Measurements from ENCODE around the gene EFEMP2.

Gene EFEMP2

DNA sequence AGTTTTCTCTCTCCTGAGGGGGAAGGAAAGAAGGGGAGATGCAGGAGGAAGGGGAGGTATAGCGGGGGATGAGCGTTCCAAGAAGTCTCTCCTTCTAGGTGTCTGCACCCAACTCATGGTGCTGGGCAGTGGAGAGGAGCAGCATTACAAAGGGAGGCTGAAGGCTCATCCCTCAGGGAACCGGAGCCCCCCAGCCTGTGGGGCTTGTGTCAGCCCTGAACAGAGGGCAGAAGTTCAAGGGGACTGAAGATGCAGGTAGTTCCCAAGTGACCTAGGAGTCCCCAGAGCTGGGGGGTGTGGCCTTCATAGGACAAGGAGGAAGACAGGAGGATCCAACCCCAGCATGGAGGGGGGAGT, 44.5 kb upstream of the EFEMP2 start:
- H3K36me3 ChIP-seq: peaks cover 17% of the 10 kb centered on the region
- peak overlapping the region; percentile 96 for H3K4me2 ChIP-seq
- H3K27ac ChIP-seq: no peak overlapping the region
- no peaks in the 10 kb centered on the region for H3K27me3 ChIP-seq
- no peak for TF ChIP-seq Cebpa-rat (IDR thresholded peaks at IDR 0.05)
- no peak overlapping the region for H3K9ac ChIP-seq
- peaks cover 37% of the 10 kb centered on the region; the same call in 1 of the 2 replicates for H4K20me1 ChIP-seq
- peaks cover 65% of the 10 kb centered on the region for H3K4me1 ChIP-seq
- H3K9me3 ChIP-seq: no peaks in the 10 kb centered on the region
- peak overlapping the region; percentile 96; the same call in 1 of the 2 replicates for H3K4me3 ChIP-seq

GRCh38 chr11:65916391-65916790, 43.8 kb upstream of the EFEMP2 start:
- peaks cover 37% of the 10 kb centered on the region; the same call in 1 of the 2 replicates for H4K20me1 ChIP-seq

DNA sequence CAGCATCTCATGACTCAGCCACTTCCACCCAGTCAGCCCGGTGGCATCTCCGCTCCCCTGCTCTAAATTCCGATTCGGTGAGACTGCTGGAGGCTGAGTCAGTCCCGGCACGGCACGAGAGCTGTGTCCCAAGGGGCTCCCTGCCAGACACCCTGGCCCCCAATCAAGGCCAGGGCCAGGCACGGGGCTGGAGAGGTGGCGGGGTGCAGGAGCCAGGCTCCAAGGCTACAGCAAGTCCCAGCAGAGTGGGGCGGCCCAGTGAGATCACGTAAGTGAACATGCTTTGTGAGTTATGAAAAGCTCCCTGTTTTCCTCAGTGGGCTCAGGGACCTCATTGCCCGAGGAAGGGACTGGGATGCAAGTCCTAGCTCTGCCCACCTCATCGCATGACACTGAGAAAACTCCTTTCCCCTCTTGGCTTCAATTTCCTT, 43.2 kb upstream of the EFEMP2 start:
- Histone ChIP-seq H3K9me3 (no peaks in the 10 kb centered on the region), H4K20me1 (peaks cover 37% of the 10 kb centered on the region; the same call in 1 of the 2 replicates), H3K4me2 (peak overlapping the region; percentile 96), H3K9ac (peak overlapping the region; percentile 42; the same call in 1 of the 2 replicates), H3K4me1 (peaks cover 72% of the 10 kb centered on the region), H3K4me3 (peak overlapping the region; percentile 35; the same call in 1 of the 2 replicates), H3K27me3 (no peaks in the 10 kb centered on the region), H3K27ac (peak overlapping the region; percentile 16), H3K36me3 (peaks cover 7% of the 10 kb centered on the region; the same call in 1 of the 2 replicates)
- no peak for TF ChIP-seq Cebpa-rat (IDR thresholded peaks at IDR 0.05)

More at GRCh38 chr11:65916391-65916790, 43.8 kb upstream of the EFEMP2 start:
- peaks cover 12% of the 10 kb centered on the region; the same call in 1 of the 2 replicates for H3K36me3 ChIP-seq
- 0 out of 2 replicates have a peak overlapping the region, but pooled peaks have one; percentile 16 for H3K27ac ChIP-seq
- no peak for TF ChIP-seq Cebpa-rat (IDR thresholded peaks at IDR 0.05)
- H3K4me1 ChIP-seq: peaks cover 71% of the 10 kb centered on the region
- no peaks in the 10 kb centered on the region for H3K27me3 ChIP-seq
- H3K9me3 ChIP-seq: no peaks in the 10 kb centered on the region
- H3K9ac ChIP-seq: 0 out of 2 replicates have a peak overlapping the region, but pooled peaks have one; percentile 42
- peak overlapping the region; percentile 96 for H3K4me2 ChIP-seq
- H3K4me3 ChIP-seq: 0 out of 2 replicates have a peak overlapping the region, but pooled peaks have one; percentile 35

DNA sequence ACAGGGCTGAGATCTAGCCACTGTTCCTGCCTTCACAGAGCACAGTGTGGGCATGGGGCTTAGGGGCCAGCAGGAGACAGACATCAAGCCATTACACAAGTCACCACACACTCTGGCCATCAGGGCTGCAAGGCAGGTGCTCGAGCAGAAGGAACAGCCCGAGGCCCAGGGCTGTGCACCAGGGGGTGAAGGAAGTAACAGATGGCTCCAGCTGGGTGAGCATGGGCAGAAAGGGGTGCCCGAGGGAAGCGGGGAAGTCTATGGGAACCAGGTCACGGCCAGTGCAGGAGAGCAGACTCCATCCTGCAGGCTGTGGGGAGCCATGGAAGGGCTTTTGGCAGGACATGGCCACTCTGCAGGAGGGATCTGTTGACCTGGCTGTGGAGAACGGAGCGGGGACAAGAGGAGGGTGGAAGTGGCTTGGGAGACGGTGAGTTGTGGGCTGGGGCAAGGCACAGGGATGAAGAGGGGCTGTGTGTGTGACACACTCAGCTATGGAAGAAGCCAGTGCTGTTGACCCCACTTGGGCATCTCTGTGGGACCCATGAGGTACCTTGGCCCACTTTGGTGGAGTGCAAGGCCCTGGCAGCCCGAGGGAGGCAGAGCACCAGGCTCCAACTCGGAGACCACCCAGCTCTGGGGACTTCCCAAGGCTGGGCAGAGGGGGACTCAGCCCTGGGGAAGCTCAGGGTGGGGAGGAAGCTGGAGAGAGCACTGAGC, 42.7 kb upstream of the EFEMP2 start:
- no peak for TF ChIP-seq Cebpa-rat (IDR thresholded peaks at IDR 0.05)
- peak overlapping the region; percentile 16 for H3K27ac ChIP-seq
- H3K9ac ChIP-seq: peak overlapping the region; percentile 42; the same call in 1 of the 2 replicates
- H3K36me3 ChIP-seq: peaks cover 6% of the 10 kb centered on the region; the same call in 1 of the 2 replicates
- H4K20me1 ChIP-seq: peaks cover 34% of the 10 kb centered on the region; the same call in 1 of the 2 replicates
- H3K27me3 ChIP-seq: no peaks in the 10 kb centered on the region
- 0 out of 2 replicates have a peak overlapping the region, but pooled peaks have one; percentile 35 for H3K4me3 ChIP-seq
- peaks cover 67% of the 10 kb centered on the region for H3K4me1 ChIP-seq
- peak overlapping the region; percentile 96 for H3K4me2 ChIP-seq
- H3K9me3 ChIP-seq: no peaks in the 10 kb centered on the region

- no peak overlapping the region for H3K27ac ChIP-seq
- H3K36me3 ChIP-seq: peaks cover 6% of the 10 kb centered on the region; the same call in 1 of the 2 replicates
- H3K4me1 ChIP-seq: peaks cover 71% of the 10 kb centered on the region
- H3K9me3 ChIP-seq: no peaks in the 10 kb centered on the region
- H3K9ac ChIP-seq: no peak overlapping the region
- H3K4me2 ChIP-seq: no peak overlapping the region
- H3K27me3 ChIP-seq: no peaks in the 10 kb centered on the region
- H4K20me1 ChIP-seq: peaks cover 29% of the 10 kb centered on the region; the same call in 1 of the 2 replicates
- no peak overlapping the region for H3K4me3 ChIP-seq
- no peak for TF ChIP-seq Cebpa-rat (IDR thresholded peaks at IDR 0.05)
Measured at GRCh38 chr11:65912845-65913244, 40.2 kb upstream of the EFEMP2 start.

DNA sequence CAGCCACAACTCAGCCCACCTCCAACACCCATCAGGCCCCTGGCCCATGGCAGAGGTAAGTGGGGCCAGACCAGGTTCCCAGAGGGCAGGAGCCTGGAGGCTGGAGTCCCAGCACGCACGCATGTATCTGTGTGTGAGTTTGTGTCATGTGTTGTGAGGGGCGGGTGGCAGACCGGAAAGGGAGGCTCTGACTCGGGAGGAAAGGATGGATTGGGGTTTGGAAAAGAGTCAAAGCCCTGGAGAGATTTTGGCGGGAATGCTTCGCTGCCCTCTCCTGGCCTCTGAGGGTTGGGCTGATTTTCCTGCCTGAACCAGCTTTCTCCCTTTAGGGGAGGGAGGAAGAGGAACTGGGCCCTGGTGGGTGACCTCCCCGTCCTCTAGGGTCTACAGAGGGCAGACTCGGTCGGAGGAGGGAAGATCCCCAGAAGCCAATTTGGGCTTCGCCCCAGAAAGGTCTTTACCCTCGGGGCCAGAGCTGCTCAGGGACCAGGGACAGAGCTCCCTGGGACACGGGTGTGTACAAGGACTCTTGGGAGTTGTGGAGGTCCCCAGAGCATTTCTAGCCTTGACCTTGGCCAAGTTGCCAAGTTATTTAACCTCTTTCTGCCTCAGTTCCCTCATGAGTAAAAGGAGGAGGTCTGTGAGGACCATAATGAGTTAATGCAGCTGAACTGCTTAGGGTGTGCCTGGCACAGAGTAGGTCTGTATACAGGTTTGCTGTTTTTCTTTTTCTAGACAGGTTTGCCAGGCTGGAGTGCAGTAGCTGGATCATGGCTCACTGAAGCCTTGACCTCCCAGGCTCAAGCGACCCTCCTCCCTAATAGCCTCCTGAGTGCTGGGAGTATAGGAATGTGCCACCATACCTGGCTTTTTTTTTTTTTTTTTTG, 39.3 kb upstream of the EFEMP2 start:
- H3K4me1 ChIP-seq: peaks cover 62% of the 10 kb centered on the region
- H3K27ac ChIP-seq: 0 out of 2 replicates have a peak overlapping the region, but pooled peaks have one; percentile 27
- no peaks in the 10 kb centered on the region for H3K27me3 ChIP-seq
- H3K4me2 ChIP-seq: peak overlapping the region; percentile 66
- H4K20me1 ChIP-seq: peaks cover 20% of the 10 kb centered on the region; the same call in 1 of the 2 replicates
- TF ChIP-seq Cebpa-rat (IDR thresholded peaks at IDR 0.05): no peak
- H3K4me3 ChIP-seq: no peak overlapping the region
- H3K36me3 ChIP-seq: no peaks in the 10 kb centered on the region
- no peak overlapping the region for H3K9ac ChIP-seq
- H3K9me3 ChIP-seq: no peaks in the 10 kb centered on the region

DNA sequence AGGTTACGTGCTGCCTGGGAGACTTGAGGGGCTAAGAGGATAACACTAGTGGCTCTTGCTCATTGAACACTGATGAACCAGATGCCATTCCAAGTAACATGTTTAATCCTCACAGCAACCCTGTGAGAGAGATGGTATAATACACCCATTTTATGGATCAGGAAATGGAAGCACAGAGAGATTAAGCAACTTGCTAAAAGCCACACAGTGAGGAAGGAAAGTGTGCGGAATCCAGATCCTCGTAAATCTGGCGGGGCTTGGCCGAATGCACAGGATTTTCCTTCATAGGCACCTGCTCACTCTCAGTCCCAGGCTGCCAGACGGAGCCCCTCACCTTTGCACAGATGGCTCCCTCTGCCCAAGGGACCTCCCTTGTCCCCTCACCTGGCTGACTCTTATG, 35.3 kb upstream of the EFEMP2 start:
- Histone ChIP-seq H3K36me3 (no peaks in the 10 kb centered on the region), H3K4me2 (no peak overlapping the region), H3K27ac (no peak overlapping the region), H3K4me1 (peaks cover 40% of the 10 kb centered on the region), H3K9me3 (no peaks in the 10 kb centered on the region), H3K27me3 (no peaks in the 10 kb centered on the region), H4K20me1 (no peaks in the 10 kb centered on the region), H3K9ac (no peak overlapping the region), H3K4me3 (no peak overlapping the region)
- TF ChIP-seq Cebpa-rat (IDR thresholded peaks at IDR 0.05): no peak

- Histone ChIP-seq H3K9ac (no peak overlapping the region), H3K27ac (no peak overlapping the region), H3K4me2 (no peak overlapping the region), H4K20me1 (no peaks in the 10 kb centered on the region), H3K9me3 (no peaks in the 10 kb centered on the region), H3K36me3 (no peaks in the 10 kb centered on the region), H3K4me3 (no peak overlapping the region), H3K4me1 (peaks cover 33% of the 10 kb centered on the region), H3K27me3 (peaks cover 7% of the 10 kb centered on the region)
- TF ChIP-seq Cebpa-rat (IDR thresholded peaks at IDR 0.05): no peak
Measured at GRCh38 chr11:65906602-65907001, 34.0 kb upstream of the EFEMP2 start.

DNA sequence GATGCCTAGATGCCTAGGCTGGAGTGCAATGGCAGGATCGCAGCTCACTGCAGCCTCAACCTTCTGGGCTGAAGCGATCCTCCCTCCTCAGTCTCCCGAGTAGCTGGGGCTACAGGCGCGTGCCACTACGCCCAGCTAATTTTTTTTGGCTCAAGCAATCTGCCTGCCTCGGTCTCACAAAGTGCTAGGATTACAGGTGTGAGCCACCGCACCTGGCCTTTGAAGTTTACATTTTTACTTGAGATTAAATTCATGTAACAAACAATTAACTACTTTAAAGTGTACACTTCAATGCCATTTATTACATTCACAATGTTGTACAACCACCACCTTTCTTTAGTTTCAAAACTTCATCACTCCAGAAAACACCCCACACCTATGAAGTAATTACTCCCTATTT, 31.1 kb upstream of the EFEMP2 start:
- TF ChIP-seq Cebpa-rat (IDR thresholded peaks at IDR 0.05): no peak
- H3K36me3 ChIP-seq: no peaks in the 10 kb centered on the region
- H4K20me1 ChIP-seq: no peaks in the 10 kb centered on the region
- peaks cover 36% of the 10 kb centered on the region for H3K27me3 ChIP-seq
- no peak overlapping the region for H3K27ac ChIP-seq
- H3K4me1 ChIP-seq: peaks cover 39% of the 10 kb centered on the region
- no peak overlapping the region for H3K4me3 ChIP-seq
- H3K4me2 ChIP-seq: peak overlapping the region; percentile 72; the same call in 1 of the 2 replicates
- no peak overlapping the region for H3K9ac ChIP-seq
- no peaks in the 10 kb centered on the region for H3K9me3 ChIP-seq
